K562 (cell line): ENCODE measurements around the gene TRMT112. TPM values are rescaled to one million over a fixed set of nuclear protein-coding genes. Genes with fewer than 3 reads are reported as not detected.

Source experiments
- FOXJ2 ChIP-seq: fragments of 200-800 bp; sonication (Bioruptor generic); IDR thresholded peaks from 2 replicates; pipeline ENCODE4 v1.6.1; 2016; ENCODE audit warnings: missing genetic modification characterization, missing compliant biosample characterization
- FOXK2 ChIP-seq, 2 experiments: fragments of 450-650 bp; IDR thresholded peaks in 1 of 2; conservative IDR thresholded peaks in 1 of 2; 2 replicates each; pipeline ENCODE4 v1.6.1; 2016; ENCODE audit warnings: low read depth in 2 of 2, mild to moderate bottlenecking in 1 of 2
- JUN ChIP-seq, 2 experiments: sonication (generic) in 1 of 2; formaldehyde crosslinking in 1 of 2; IDR thresholded peaks; 2 replicates each; pipeline versions ENCODE4 v1.6.1 to v1.8.0; 2012 to 2022; ENCODE audit warnings: borderline replicate concordance in 2 of 2, mild to moderate bottlenecking in 2 of 2, improper control_type of control experiment in 1 of 2, low read depth in 1 of 2, low read length in 1 of 2, missing genetic modification reagents in 1 of 2
- JUNB ChIP-seq: fragments of 450-650 bp; formaldehyde crosslinking; conservative IDR thresholded peaks from 2 replicates; pipeline ENCODE4 v1.4.0; 2020; ENCODE audit warnings: mild to moderate bottlenecking
- JUND ChIP-seq, 2 experiments: IDR thresholded peaks; 2 replicates in 1 of 2; 3 replicates in 1 of 2; pipeline ENCODE4 v1.6.1; 2011; ENCODE audit warnings: borderline replicate concordance in 2 of 2, low read depth in 2 of 2, low read length in 2 of 2, improper control_type of control experiment in 1 of 2, missing biosample characterization in 1 of 2, missing genetic modification characterization in 1 of 2, missing genetic modification reagents in 1 of 2
- KDM1A ChIP-seq, 2 experiments: fragments of 450-650 bp; IDR thresholded peaks; 2 replicates each; pipeline ENCODE4 v1.6.1; 2016; ENCODE audit warnings: mild to moderate bottlenecking in 2 of 2
- KLF1 ChIP-seq: fragments of 450-650 bp; IDR thresholded peaks from 2 replicates; pipeline ENCODE4 v1.6.1; 2016; ENCODE audit warnings: missing genetic modification characterization, missing compliant biosample characterization
- MAFK ChIP-seq: IDR thresholded peaks from 2 replicates; pipeline ENCODE4 v1.6.1; 2011; ENCODE audit warnings: low read length, improper control_type of control experiment
- NR3C1 ChIP-seq: sonication (generic); formaldehyde crosslinking; IDR thresholded peaks from 2 replicates; pipeline ENCODE4 v1.8.1; 2022; ENCODE audit warnings: missing genetic modification reagents
- PML ChIP-seq: IDR thresholded peaks from 2 replicates; pipeline ENCODE4 v1.6.1; 2012; ENCODE audit warnings: low read length, inconsistent platforms
- POLR2H ChIP-seq: IDR thresholded peaks from 2 replicates; pipeline ENCODE4 v1.6.1; 2016; ENCODE audit warnings: missing genetic modification characterization, low read depth, mild to moderate bottlenecking, control low read depth, missing compliant biosample characterization, moderate library complexity
- PRPF4 ChIP-seq: fragments of 200-400 bp; formaldehyde crosslinking; IDR thresholded peaks from one replicate; pipeline ENCODE4 v1.6.1; 2017; ENCODE audit warnings: low read length, low read depth, mild to moderate bottlenecking; ENCODE audit not compliant: insufficient read depth, poor library complexity, severe bottlenecking
- RUNX1 ChIP-seq: sonication (generic); IDR thresholded peaks from 2 replicates; pipeline ENCODE4 v1.6.1; 2016; ENCODE audit warnings: antibody characterized with exemption, low read depth
- SMAD4 ChIP-seq: fragments of 250-450 bp; sonication (Bioruptor Pico); conservative IDR thresholded peaks from 2 replicates; pipeline ENCODE4 v1.8.0; 2021; ENCODE audit warnings: inconsistent platforms, mild to moderate bottlenecking, moderate library complexity
- TCFL5 ChIP-seq: fragments of 250-450 bp; sonication (Bioruptor Pico); conservative IDR thresholded peaks from 2 replicates; pipeline ENCODE4 v1.6.1; 2021; ENCODE audit warnings: mild to moderate bottlenecking, moderate library complexity, matching md5 sums
- ZNF140 ChIP-seq: fragments of 250-450 bp; sonication (Bioruptor Pico); IDR thresholded peaks from 2 replicates; pipeline ENCODE4 v1.8.0; 2021; ENCODE audit warnings: moderate library complexity, mild to moderate bottlenecking, inconsistent platforms
- ZNF41 ChIP-seq: fragments of 250-450 bp; sonication (Bioruptor Pico); conservative IDR thresholded peaks from 2 replicates; pipeline ENCODE4 v1.4.0; 2020; ENCODE audit warnings: mild to moderate bottlenecking
- ZNF561 ChIP-seq: fragments of 450-650 bp; formaldehyde crosslinking; conservative IDR thresholded peaks from 2 replicates; pipeline ENCODE4 v1.4.0; 2020; ENCODE audit warnings: mild to moderate bottlenecking, moderate library complexity
- polyA plus RNA-seq, 8 experiments: library from polyadenylated mRNA; depleted of rRNA in 4 of 8; stranded (reverse) in 5 of 8; unstranded in 3 of 8; fragments of >200 nt; fragmentation: Nextera tagmentation in 2 of 8; fragmentation: Illumina TruSeq in 1 of 8; extraction: Ambion mirVana in 2 of 8; extraction: Trizol in 1 of 8; gene quantifications; 2 replicates each; pipeline versions ENCODE4 v1.2.1 to v1.2.3, GENCODE V29; 2011 to 2014; ENCODE audit warnings: inconsistent platforms in 1 of 8, missing spikeins in 1 of 8
- total RNA-seq, 7 experiments: library from RNA; depleted of rRNA in 6 of 7; stranded (reverse); fragments of >200 nt in 6 of 7; fragmentation: Illumina TruSeq in 2 of 7; extraction: Trizol in 2 of 7; gene quantifications; 2 replicates each; pipeline versions ENCODE4 v1.2.1 to v1.2.3, GENCODE V29; 2011 to 2021; ENCODE audit warnings: low replicate concordance in 1 of 7
- TF ChIP-seq, protein P1 (sequence below): sonication (generic); formaldehyde crosslinking; IDR thresholded peaks from 2 replicates; pipeline ENCODE4 v1.8.0; 2022; ENCODE audit warnings: mild to moderate bottlenecking, low read depth, missing genetic modification reagents
- TF ChIP-seq, protein P2 (sequence below): IDR thresholded peaks from 3 replicates; pipeline ENCODE4 v1.6.1; 2011; ENCODE audit warnings: borderline replicate concordance, mild to moderate bottlenecking; ENCODE audit not compliant: insufficient read length, insufficient read depth

Gene TRMT112
- total and polyA plus RNA-seq, 9 of the 15 experiments (the other 6 are each of a cell fraction or from before 2014, with no cell fraction given), result 162 to 444 (median 300) TPM

DNA sequence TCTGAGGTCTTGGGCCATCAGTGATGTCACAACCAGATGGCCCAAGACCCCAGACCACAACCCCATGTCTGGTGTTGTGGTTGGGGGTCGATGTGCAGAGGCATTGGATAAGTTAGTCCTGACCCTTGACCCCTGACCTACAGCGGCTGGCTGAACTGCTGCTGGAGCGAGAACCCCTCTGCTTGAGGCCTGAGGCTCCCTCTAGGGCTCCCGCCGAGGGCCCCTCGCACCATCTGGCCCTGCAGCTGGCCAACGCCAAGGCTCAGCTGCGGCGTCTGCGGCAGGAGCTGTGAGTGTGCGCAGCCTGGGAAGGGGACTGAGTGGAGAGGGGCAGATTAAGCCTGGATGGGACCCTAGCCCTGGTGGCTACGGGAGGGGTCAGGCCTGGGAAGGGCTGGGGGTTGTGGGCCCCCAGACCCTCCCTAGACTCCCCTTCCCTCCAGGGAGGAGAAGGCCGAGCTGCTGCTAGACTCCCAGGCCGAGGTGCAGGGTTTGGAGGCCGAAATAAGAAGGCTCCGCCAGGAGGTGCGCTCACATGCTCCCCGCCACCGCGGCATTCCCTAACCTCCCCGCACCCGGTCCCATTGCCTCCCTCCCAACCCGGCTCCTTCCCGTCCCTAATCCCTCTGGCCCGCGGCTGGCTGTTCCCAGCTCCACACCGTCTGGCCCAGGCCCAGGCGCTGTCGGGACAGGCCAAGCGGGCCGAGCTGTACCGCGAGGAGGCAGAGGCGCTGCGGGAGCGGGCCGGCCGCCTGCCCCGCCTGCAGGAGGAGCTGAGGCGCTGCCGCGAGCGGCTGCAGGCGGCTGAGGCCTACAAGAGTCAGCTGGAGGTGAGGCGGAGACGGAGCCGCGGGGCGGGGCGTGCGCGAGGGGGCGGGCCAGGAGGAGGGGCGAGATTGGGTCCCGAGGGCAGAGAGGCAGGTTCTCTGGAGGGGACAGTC is 24.8 kb upstream of the TRMT112 start (continued):
- TF ChIP-seq MAFK, result no peak
- TF ChIP-seq, protein P1, sequence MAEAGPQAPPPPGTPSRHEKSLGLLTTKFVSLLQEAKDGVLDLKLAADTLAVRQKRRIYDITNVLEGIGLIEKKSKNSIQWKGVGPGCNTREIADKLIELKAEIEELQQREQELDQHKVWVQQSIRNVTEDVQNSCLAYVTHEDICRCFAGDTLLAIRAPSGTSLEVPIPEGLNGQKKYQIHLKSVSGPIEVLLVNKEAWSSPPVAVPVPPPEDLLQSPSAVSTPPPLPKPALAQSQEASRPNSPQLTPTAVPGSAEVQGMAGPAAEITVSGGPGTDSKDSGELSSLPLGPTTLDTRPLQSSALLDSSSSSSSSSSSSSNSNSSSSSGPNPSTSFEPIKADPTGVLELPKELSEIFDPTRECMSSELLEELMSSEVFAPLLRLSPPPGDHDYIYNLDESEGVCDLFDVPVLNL (CRISPR knock-in tag), result no peak
- TF ChIP-seq JUNB (CRISPR knock-in tag), result no peak
- TF ChIP-seq TCFL5, result no peak
- TF ChIP-seq ZNF561 (CRISPR knock-in tag), result no peak
- no peak for TF ChIP-seq POLR2H (tag)
- no peak for TF ChIP-seq PRPF4
- no peak for TF ChIP-seq ZNF140 (CRISPR knock-in tag)
- TF ChIP-seq FOXJ2, result no peak
- TF ChIP-seq NR3C1 (CRISPR knock-in tag), result no peak
- no peak for TF ChIP-seq PML
- TF ChIP-seq SMAD4, result peak; percentile 83
- 0 out of 2 replicates have a peak, but pooled peaks have one; percentile 30 for TF ChIP-seq JUN (IDR thresholded peaks at IDR 0.05; ENCODE audit: borderline replicate concordance, low read depth, low read length)
- no peak for TF ChIP-seq JUN (CRISPR knock-in tag; IDR thresholded peaks at IDR 0.05; ENCODE audit: borderline replicate concordance)
- TF ChIP-seq FOXK2 (conservative IDR thresholded peaks at IDR 0.05 in 1 of 2, IDR thresholded peaks at IDR 0.05 in 1 of 2; ENCODE audit: low read depth in 2 of 2), result no peak
- TF ChIP-seq RUNX1, result no peak
- TF ChIP-seq, protein P2, sequence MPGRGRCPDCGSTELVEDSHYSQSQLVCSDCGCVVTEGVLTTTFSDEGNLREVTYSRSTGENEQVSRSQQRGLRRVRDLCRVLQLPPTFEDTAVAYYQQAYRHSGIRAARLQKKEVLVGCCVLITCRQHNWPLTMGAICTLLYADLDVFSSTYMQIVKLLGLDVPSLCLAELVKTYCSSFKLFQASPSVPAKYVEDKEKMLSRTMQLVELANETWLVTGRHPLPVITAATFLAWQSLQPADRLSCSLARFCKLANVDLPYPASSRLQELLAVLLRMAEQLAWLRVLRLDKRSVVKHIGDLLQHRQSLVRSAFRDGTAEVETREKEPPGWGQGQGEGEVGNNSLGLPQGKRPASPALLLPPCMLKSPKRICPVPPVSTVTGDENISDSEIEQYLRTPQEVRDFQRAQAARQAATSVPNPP, result no peak
- TF ChIP-seq JUND (IDR thresholded peaks at IDR 0.05; ENCODE audit: borderline replicate concordance, low read depth, low read length), result peak; percentile 52; the same call in 1 of the 2 replicates
- TF ChIP-seq JUND (tag; IDR thresholded peaks at IDR 0.05; ENCODE audit: borderline replicate concordance, low read depth, low read length), result no peak; the same call in 2 of the 3 replicates
- no peak for TF ChIP-seq KLF1 (tag)
- TF ChIP-seq ZNF41 (CRISPR knock-in tag), result no peak
- no peak; a peak in 2 of 4 replicates for TF ChIP-seq KDM1A (IDR thresholded peaks at IDR 0.05)
